ENCODE data around the gene NACC2. TPM values are rescaled to one million over a fixed set of nuclear protein-coding genes. Genes with fewer than 3 reads are reported as not detected.

NACC2 gene
- total RNA-seq, 1 donor from 2014 or later, result 3.9 TPM

GRCh38 chr9:136061405-136061804 is 33.7 kb downstream of the NACC2 start:
- Mint-ChIP-seq H3K4me1 (ENCODE audit: low read depth, unreplicated experiment) (peaks cover 11% of the 10 kb centered on the region), H3K4me3 (ENCODE audit: unreplicated experiment) (no peak overlapping the region), H3K27me3 (ENCODE audit: unreplicated experiment) (peaks cover 2% of the 10 kb centered on the region), H3K36me3 (ENCODE audit: unreplicated experiment) (no peaks in the 10 kb centered on the region), H3K9me3 (ENCODE audit: unreplicated experiment) (peaks cover 1% of the 10 kb centered on the region), H3K27ac (ENCODE audit: unreplicated experiment) (no peak overlapping the region)
- no peak for DNase-seq
- no peak for TF ChIP-seq CTCF (IDR thresholded peaks at IDR 0.05; ENCODE audit: partially characterized antibody, unreplicated experiment)

- H3K9me3 Mint-ChIP-seq (ENCODE audit: unreplicated experiment), result peaks cover 1% of the 10 kb centered on the region
- no peak for DNase-seq
- no peak overlapping the region for H3K4me3 Mint-ChIP-seq (ENCODE audit: unreplicated experiment)
- peaks cover 11% of the 10 kb centered on the region for H3K4me1 Mint-ChIP-seq (ENCODE audit: low read depth, unreplicated experiment)
- peaks cover 2% of the 10 kb centered on the region for H3K27me3 Mint-ChIP-seq (ENCODE audit: unreplicated experiment)
- no peak overlapping the region for H3K27ac Mint-ChIP-seq (ENCODE audit: unreplicated experiment)
- H3K36me3 Mint-ChIP-seq (ENCODE audit: unreplicated experiment), result no peaks in the 10 kb centered on the region
- no peak for TF ChIP-seq CTCF (IDR thresholded peaks at IDR 0.05; ENCODE audit: partially characterized antibody, unreplicated experiment)
Observed at GRCh38 chr9:136060671-136061371, 34.3 kb downstream of the NACC2 start.

- DNase-seq, result no peak
- peaks cover 2% of the 10 kb centered on the region for H3K27me3 Mint-ChIP-seq (ENCODE audit: unreplicated experiment)
- peaks cover 1% of the 10 kb centered on the region for H3K9me3 Mint-ChIP-seq (ENCODE audit: unreplicated experiment)
- no peak for TF ChIP-seq CTCF (IDR thresholded peaks at IDR 0.05; ENCODE audit: partially characterized antibody, unreplicated experiment)
- no peak overlapping the region for H3K27ac Mint-ChIP-seq (ENCODE audit: unreplicated experiment)
- peaks cover 15% of the 10 kb centered on the region for H3K4me1 Mint-ChIP-seq (ENCODE audit: low read depth, unreplicated experiment)
- H3K36me3 Mint-ChIP-seq (ENCODE audit: unreplicated experiment), result no peaks in the 10 kb centered on the region
- H3K4me3 Mint-ChIP-seq (ENCODE audit: unreplicated experiment), result no peak overlapping the region
Observed at GRCh38 chr9:136059851-136060670, 35.0 kb downstream of the NACC2 start.

GRCh38 chr9:136059321-136059791 is 35.7 kb downstream of the NACC2 start:
- DNase-seq, result no peak
- no peak overlapping the region for H3K4me3 Mint-ChIP-seq (ENCODE audit: unreplicated experiment)
- H3K27ac Mint-ChIP-seq (ENCODE audit: unreplicated experiment), result no peak overlapping the region
- no peak for TF ChIP-seq CTCF (IDR thresholded peaks at IDR 0.05; ENCODE audit: partially characterized antibody, unreplicated experiment)
- H3K9me3 Mint-ChIP-seq (ENCODE audit: unreplicated experiment), result peaks cover 3% of the 10 kb centered on the region
- peaks cover 15% of the 10 kb centered on the region for H3K4me1 Mint-ChIP-seq (ENCODE audit: low read depth, unreplicated experiment)
- H3K27me3 Mint-ChIP-seq (ENCODE audit: unreplicated experiment), result peaks cover 2% of the 10 kb centered on the region
- no peaks in the 10 kb centered on the region for H3K36me3 Mint-ChIP-seq (ENCODE audit: unreplicated experiment)
